Measurements from ENCODE around the gene PATJ. TPM values are rescaled to one million over a fixed set of nuclear protein-coding genes. Genes with fewer than 3 reads are reported as not detected.

Gene PATJ
- total RNA-seq, 1 experiment from 2014 or later = 48.8 TPM

- H2AFZ ChIP-seq (ENCODE audit: low read depth, low read length, poor library complexity, severe bottlenecking) = no peak overlapping the region
- POLR2A ChIA-PET = no interaction called here
- intact Hi-C loops (cut with micrococcal nuclease) = no loop called here
- no peaks in the 10 kb centered on the region for H3K79me2 ChIP-seq (ENCODE audit: insufficient read depth, low read length)
- H3K4me1 ChIP-seq (ENCODE audit: control insufficient read depth in 1 of 2, insufficient read depth in 2 of 2, low read length in 2 of 2) = no peaks in the 10 kb centered on the region
- no peak for DNase-seq (ENCODE audit: low read depth, low spot score)
- no peak overlapping the region for H3K27ac ChIP-seq (ENCODE audit: low read depth, low read length)
- H3K4me3 ChIP-seq (replicated peaks in 1 of 2; ENCODE audit: low read depth in 1 of 2, low read length in 2 of 2) = no peak overlapping the region
- no TSS peak for BruUV-seq (replicated peaks)
- H3K9me3 ChIP-seq (ENCODE audit: control insufficient read depth in 1 of 2, insufficient read depth in 1 of 2, low read depth in 1 of 2, low read length in 2 of 2) = peaks cover 0 to 8% of the 10 kb centered on the region in 2 experiments; a peak in 1 of 4 replicates
- no peaks in the 10 kb centered on the region for H4K20me1 ChIP-seq (ENCODE audit: insufficient read depth)
- H3K27me3 ChIP-seq (ENCODE audit: insufficient read depth, low read length) = no peaks in the 10 kb centered on the region
- no peak overlapping the region for H3K9ac ChIP-seq (ENCODE audit: low read length)
- H3K4me2 ChIP-seq (ENCODE audit: low read length) = no peak overlapping the region
- H3K9me2 ChIP-seq (ENCODE audit: insufficient read depth) = no peaks in the 10 kb centered on the region
- ATAC-seq = no peak
- CTCF ChIA-PET = no interaction called here
- RAD21 ChIA-PET (ENCODE audit: low non-redundant PET in 1 of 2, low total read pairs in 2 of 2, uncharacterized antibody in 2 of 2, unreplicated experiment in 2 of 2) = no interaction called here
- H3K36me3 ChIP-seq (ENCODE audit: control insufficient read depth in 1 of 2, insufficient read depth in 2 of 2, low read length in 2 of 2) = peaks cover 0 to 4% of the 10 kb centered on the region in 2 experiments; a peak in 1 of 4 replicates
- TF ChIP-seq JUND (IDR thresholded peaks at IDR 0.05) (no peak), CTCF (IDR thresholded peaks at IDR 0.05 in 2 of 3, conservative IDR thresholded peaks at IDR 0.05 in 1 of 3; ENCODE audit: borderline replicate concordance in 1 of 3, insufficient read depth in 1 of 3, low read depth in 2 of 3, low read length in 2 of 3) (no peak), CBX3 (IDR thresholded peaks at IDR 0.05; ENCODE audit: low read depth) (no peak), EZH2phosphoT487 (IDR thresholded peaks at IDR 0.05; ENCODE audit: borderline replicate concordance) (no peak), ELF1 (IDR thresholded peaks at IDR 0.05; ENCODE audit: borderline replicate concordance, low read depth) (no peak), ZFX (IDR thresholded peaks at IDR 0.05) (no peak), REST (IDR thresholded peaks at IDR 0.05; ENCODE audit: low read depth) (no peak), MAX (IDR thresholded peaks at IDR 0.05) (no peak), EGR1 (IDR thresholded peaks at IDR 0.05; ENCODE audit: low read depth) (no peak), TCF7L2 (IDR thresholded peaks at IDR 0.05; ENCODE audit: borderline replicate concordance, extremely low read depth, insufficient read depth, insufficient read length) (no peak), SIN3A (IDR thresholded peaks at IDR 0.05; ENCODE audit: low read depth) (no peak), YY1 (IDR thresholded peaks at IDR 0.05; ENCODE audit: extremely low read depth, insufficient replicate concordance, low read depth, low read length) (no peak), POLR2AphosphoS5 (IDR thresholded peaks at IDR 0.05; ENCODE audit: low read depth, low read length) (no peak)
Measured at GRCh38 chr1:61873994-61874393, 131.7 kb downstream of the PATJ start.
